Thyroid gland (tissue), 4 donors: Measurements from ENCODE around the gene MAP2K1. TPM values are rescaled to one million over a fixed set of nuclear protein-coding genes. Genes with fewer than 3 reads are reported as not detected.

ENCODE experiments used
- DNase-seq, 2 donors: peaks; one replicate each; pipeline ENCODE4 v3.0.0-alpha.2; 2019
- H3K27ac ChIP-seq, 3 donors: fragments of 200-600 bp; sonication (generic); 1 replicate in 2 of 3; 2 replicates in 1 of 3; pipeline ENCODE4 v1.5.1; 2016 to 2019; ENCODE audit warnings: mild to moderate bottlenecking in 1 of 3, moderate library complexity in 1 of 3
- H3K27me3 ChIP-seq: fragments of 200-600 bp; sonication (generic); one replicate; pipeline ENCODE4 v1.5.1; 2019
- H3K36me3 ChIP-seq, 2 donors: fragments of 200-600 bp; sonication (generic); one replicate each; pipeline ENCODE4 v1.5.1; 2016 to 2019
- H3K4me1 ChIP-seq, 2 donors: fragments of 200-600 bp; sonication (generic); one replicate each; pipeline ENCODE4 v1.5.1; 2017 to 2019
- H3K4me3 ChIP-seq, 3 donors: fragments of 200-600 bp; sonication (generic); replicated peaks in 1 of 3; 1 replicate in 2 of 3; 2 replicates in 1 of 3; pipeline ENCODE4 v1.5.1; 2016; ENCODE audit warnings: mild to moderate bottlenecking in 1 of 3
- H3K9me3 ChIP-seq: fragments of 200-600 bp; sonication (generic); one replicate; pipeline ENCODE4 v1.5.1; 2017
- POLR2A ChIP-seq, 2 donors: fragments of 450-650 bp; IDR thresholded peaks; one replicate each; pipeline ENCODE4 v1.6.1; 2017; ENCODE audit warnings: antibody characterized with exemption in 2 of 2, mild to moderate bottlenecking in 2 of 2, moderate library complexity in 1 of 2
- WGBS, 2 donors: methylation state at CpG; one replicate each; pipeline ENCODE4 v1.1.5; 2017; 5-methylcytosine and 5-hydroxymethylcytosine counted together
- intact Hi-C: fragments of 100-400 bp; cut with DNase I; formaldehyde crosslinking; loops from one replicate; pipeline ENCODE4 v1.15.1; 2023
- total RNA-seq, 4 donors: library from RNA; depleted of rRNA; stranded (reverse); fragments of >200 nt; gene quantifications; one replicate each; pipeline ENCODE4 v1.2.3, GENCODE V29; 2016
- TF ChIP-seq, protein P1 (sequence below), 6 experiments: fragments of 200-600 bp in 3 of 6; fragments of 450-650 bp in 3 of 6; sonication (generic) in 3 of 6; IDR thresholded peaks; one replicate each; pipeline ENCODE4 v1.5.1; 2016 to 2019; ENCODE audit warnings: antibody characterized with exemption in 6 of 6, mild to moderate bottlenecking in 2 of 6, inconsistent platforms in 1 of 6, moderate library complexity in 1 of 6

MAP2K1 gene
- total RNA-seq, 4 donors from 2014 or later: 18.1 to 25.4 (median 25.3) TPM

DNA sequence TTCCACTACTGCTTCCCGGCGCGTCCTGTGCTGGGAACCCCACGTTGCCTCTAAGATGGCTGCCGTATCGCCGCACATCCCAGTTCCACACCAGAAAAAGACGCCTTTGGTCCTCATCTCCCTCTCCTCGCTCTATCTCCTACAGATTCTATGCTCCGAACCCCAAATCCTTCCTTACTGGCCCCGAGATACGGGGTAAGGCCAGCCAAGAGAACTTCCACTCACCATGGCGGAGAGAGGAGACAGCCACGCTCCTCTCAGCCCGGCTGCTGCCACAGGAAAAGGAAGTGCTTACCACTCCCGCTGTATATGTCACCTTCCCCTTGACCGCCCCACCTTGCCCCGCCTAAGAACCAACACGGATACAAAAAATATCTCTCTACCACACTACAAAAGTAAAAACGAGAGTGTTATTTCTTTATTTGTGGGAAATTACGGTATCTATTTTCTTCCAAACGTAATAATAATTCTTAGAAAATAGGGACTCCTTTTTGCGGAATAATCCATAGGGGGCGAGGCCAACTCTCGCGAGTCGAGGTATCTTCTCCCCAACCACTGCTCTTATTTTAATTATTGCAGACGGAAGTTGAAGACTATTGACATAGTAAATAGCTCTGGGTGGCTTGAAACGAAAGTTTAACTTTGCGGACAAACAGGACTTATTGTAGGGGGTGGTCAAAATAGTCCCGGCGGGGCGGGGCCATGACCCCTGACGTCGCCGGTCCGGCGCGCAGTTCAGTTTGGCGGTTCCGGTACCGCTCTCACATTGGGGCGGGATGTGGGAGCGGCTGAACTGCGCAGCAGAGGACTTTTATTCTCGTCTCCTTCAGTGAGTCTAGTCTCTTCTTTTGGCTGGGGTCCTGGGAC lies 118.1 kb downstream of the MAP2K1 start, which contains the start of the genes RPL4 and ZWILCH:
TSS of gene RPL4 (minus strand) at position 293 of the 867 bp plus-strand sequence. CDS start at position 228, 65 bp downstream.
TSS of gene ZWILCH (plus strand) at position 764 of the 867 bp plus-strand sequence. CDS start at position 777, 13 bp downstream.
- H3K4me1 ChIP-seq: peaks cover 12 to 16% of the 10 kb centered on the region in 2 donors
- peak; percentile 70 to 77 for DNase-seq
- intact Hi-C loops: loop anchor here (10.0 kb wide), 1 partner anchor 270 kb away; no protein-coding TSS in a partner anchor
- peak within 1 kb of the TSS; percentile 85 to 95 (median 92) for H3K27ac ChIP-seq
- peak within 1 kb of the TSS; percentile 64 to 98 (median 84) for H3K4me3 ChIP-seq
- H3K27me3 ChIP-seq: no peaks in the 10 kb centered on the region
- TF ChIP-seq POLR2A (IDR thresholded peaks at IDR 0.05): peak; percentile 77 to 88
- TF ChIP-seq, protein P1, sequence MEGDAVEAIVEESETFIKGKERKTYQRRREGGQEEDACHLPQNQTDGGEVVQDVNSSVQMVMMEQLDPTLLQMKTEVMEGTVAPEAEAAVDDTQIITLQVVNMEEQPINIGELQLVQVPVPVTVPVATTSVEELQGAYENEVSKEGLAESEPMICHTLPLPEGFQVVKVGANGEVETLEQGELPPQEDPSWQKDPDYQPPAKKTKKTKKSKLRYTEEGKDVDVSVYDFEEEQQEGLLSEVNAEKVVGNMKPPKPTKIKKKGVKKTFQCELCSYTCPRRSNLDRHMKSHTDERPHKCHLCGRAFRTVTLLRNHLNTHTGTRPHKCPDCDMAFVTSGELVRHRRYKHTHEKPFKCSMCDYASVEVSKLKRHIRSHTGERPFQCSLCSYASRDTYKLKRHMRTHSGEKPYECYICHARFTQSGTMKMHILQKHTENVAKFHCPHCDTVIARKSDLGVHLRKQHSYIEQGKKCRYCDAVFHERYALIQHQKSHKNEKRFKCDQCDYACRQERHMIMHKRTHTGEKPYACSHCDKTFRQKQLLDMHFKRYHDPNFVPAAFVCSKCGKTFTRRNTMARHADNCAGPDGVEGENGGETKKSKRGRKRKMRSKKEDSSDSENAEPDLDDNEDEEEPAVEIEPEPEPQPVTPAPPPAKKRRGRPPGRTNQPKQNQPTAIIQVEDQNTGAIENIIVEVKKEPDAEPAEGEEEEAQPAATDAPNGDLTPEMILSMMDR (IDR thresholded peaks at IDR 0.05): no peak
- peaks cover 34 to 35% of the 10 kb centered on the region in 2 donors for H3K36me3 ChIP-seq
- H3K9me3 ChIP-seq: no peaks in the 10 kb centered on the region
- WGBS, 2 donors: 0% methylated on average over 46 of the region's 46 CpGs

DNA sequence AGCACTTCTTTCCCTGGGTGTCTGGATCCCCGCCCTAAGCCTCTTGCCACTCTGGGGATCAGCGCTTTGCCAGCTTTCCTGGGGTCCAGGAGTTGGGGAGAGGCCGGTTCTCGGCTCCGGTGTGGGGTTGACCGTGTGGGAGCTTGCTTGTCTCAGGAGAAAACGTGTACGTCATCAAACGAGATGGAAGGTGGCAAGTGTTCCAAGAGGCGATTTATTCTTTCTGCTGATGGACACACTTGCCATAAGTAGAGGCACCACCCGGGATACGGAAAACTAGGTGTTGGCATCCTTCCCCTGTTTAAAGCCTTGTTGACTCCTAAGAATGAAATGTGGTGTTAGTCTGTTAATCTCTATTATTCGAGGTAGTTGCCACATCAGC lies 118.7 kb downstream of the MAP2K1 start:
- H3K27me3 ChIP-seq: no peaks in the 10 kb centered on the region
- peaks cover 28% of the 10 kb centered on the region in 2 donors for H3K36me3 ChIP-seq
- TF ChIP-seq, protein P1 (IDR thresholded peaks at IDR 0.05): no peak
- TF ChIP-seq POLR2A (IDR thresholded peaks at IDR 0.05): no peak
- no peak for DNase-seq
- peak overlapping the region in 2 of 3 donors; percentile 85 to 95 for H3K27ac ChIP-seq
- intact Hi-C loops: loop anchor here (10.0 kb wide), 1 partner anchor 269 kb away; no protein-coding TSS in a partner anchor
- peak overlapping the region; percentile 17 to 98 (median 84) for H3K4me3 ChIP-seq
- H3K9me3 ChIP-seq: no peaks in the 10 kb centered on the region
- H3K4me1 ChIP-seq: peaks cover 12 to 16% of the 10 kb centered on the region in 2 donors
- WGBS, 2 donors: 0 to 1% methylated on average over 13 of the region's 13 CpGs

DNA sequence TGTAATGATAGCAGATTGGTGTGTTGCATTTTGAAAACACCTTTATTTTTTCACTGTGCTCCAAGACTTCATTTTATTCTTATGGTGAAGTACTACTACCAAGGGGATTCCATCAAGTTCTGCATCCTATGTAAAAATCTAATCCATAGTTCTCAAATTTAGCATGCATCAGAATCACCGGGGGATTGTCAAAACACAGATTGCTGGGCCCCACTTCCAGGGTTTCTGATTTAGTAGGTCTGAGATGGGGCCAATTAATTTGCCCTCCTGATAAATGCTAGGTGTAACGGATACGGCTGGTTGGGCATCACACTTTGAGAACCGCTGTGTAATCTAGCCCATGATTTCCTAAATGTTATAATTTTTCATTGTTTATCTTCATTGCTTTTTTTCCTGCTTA lies 119.1 kb downstream of the MAP2K1 start:
- Histone ChIP-seq H3K4me3 (no peak overlapping the region), H3K27ac (no peak overlapping the region), H3K9me3 (no peaks in the 10 kb centered on the region), H3K27me3 (no peaks in the 10 kb centered on the region), H3K4me1 (peaks cover 12 to 16% of the 10 kb centered on the region in 2 donors), H3K36me3 (peaks cover 24% of the 10 kb centered on the region in 2 donors)
- TF ChIP-seq, protein P1 (IDR thresholded peaks at IDR 0.05): no peak
- TF ChIP-seq POLR2A (IDR thresholded peaks at IDR 0.05): no peak
- intact Hi-C loops: loop anchor here (10.0 kb wide), 1 partner anchor 269 kb away; no protein-coding TSS in a partner anchor
- WGBS, 2 donors: 33 to 34% methylated on average over 4 of the region's 4 CpGs
- no peak for DNase-seq

DNA sequence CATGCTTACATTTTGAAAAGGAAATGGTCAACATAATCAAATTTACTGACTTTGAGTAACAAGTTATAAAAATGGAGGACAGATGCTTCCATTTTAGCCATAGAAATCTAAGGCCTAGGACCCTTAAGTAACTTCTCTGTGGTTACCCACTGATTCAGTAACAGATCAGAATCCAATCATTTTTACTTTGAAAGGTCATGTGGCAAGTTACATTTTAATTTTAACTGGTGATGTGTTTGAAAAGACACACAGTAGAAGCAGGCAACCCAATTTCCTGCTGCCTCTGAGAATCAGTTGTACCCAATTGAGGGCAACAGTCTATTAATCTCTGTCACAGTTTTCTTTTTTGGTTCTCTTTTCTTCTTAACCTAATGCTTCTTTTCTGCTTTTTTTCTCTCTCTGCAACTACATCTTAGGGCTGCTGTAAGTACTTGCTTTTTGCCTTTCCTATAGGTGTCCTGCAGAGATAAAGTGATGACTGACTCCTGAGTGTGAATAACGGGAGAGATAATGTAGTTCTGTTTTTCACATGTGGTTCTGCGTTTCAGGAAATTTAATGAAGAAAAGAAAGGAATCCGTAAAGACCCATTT lies 121.7 kb downstream of the MAP2K1 start:
- no peak for DNase-seq
- peaks cover 4 to 14% of the 10 kb centered on the region in 2 donors for H3K4me1 ChIP-seq
- intact Hi-C loops: loop anchor here (10.0 kb wide), 1 partner anchor 266 kb away; no protein-coding TSS in a partner anchor
- H3K27ac ChIP-seq: no peak overlapping the region
- no peaks in the 10 kb centered on the region for H3K36me3 ChIP-seq
- WGBS, 2 donors: 87 to 93% methylated on average over 3 of the region's 3 CpGs
- no peaks in the 10 kb centered on the region for H3K27me3 ChIP-seq
- H3K4me3 ChIP-seq: no peak overlapping the region
- no peak for TF ChIP-seq POLR2A (IDR thresholded peaks at IDR 0.05)
- TF ChIP-seq, protein P1 (IDR thresholded peaks at IDR 0.05): no peak
- H3K9me3 ChIP-seq: no peaks in the 10 kb centered on the region
